IMR-90 (cell line): ENCODE results near the gene BTBD1. TPM values are rescaled to one million over a fixed set of nuclear protein-coding genes. Genes with fewer than 3 reads are reported as not detected.

Experiments
- ATAC-seq: fragments of 200-7000 bp; cut with Tn5 transposase; 2 replicates; pipeline ENCODE4 v1.9.1; 2020; ENCODE audit warnings: low read depth, mild to moderate bottlenecking, moderate library complexity
- BruUV-seq: library from RNA; stranded (reverse); fragments of 400-500 nt; replicated peaks from 2 replicates; lab custom pipeline; 2021; lab: Mats Ljungman, UMichigan
- CTCF ChIA-PET: fragments of 300-600 bp; formaldehyde crosslinking; extraction: SDS; loops from one replicate; lab custom pipeline; 2021; ENCODE audit warnings: antibody characterized with exemption; lab: Yijun Ruan, JAX
- POLR2A ChIA-PET: fragments of 300-600 bp; sonication (Branson Sonifier 250); formaldehyde crosslinking; loops from one replicate; lab custom pipeline; 2022; ENCODE audit warnings: antibody characterized with exemption; ENCODE audit not compliant: unreplicated experiment; lab: Charles Lee
- DNase-seq: peaks from one replicate; pipeline ENCODE4 v3.0.0; 2013
- H2AFZ ChIP-seq: replicated peaks from 2 replicates; pipeline ENCODE3; 2013; ENCODE audit warnings: low read length, mild to moderate bottlenecking; ENCODE audit not compliant: poor library complexity
- H2AK5ac ChIP-seq: 2 replicates; pipeline ENCODE4 v1.6.1; 2013; ENCODE audit warnings: low read depth, low read length, inconsistent platforms
- H2AK9ac ChIP-seq: replicated peaks from 2 replicates; pipeline ENCODE3; 2013; ENCODE audit warnings: mild to moderate bottlenecking, low read depth, low read length, moderate library complexity; ENCODE audit not compliant: poor library complexity
- H2BK120ac ChIP-seq: 2 replicates; pipeline ENCODE4 v1.6.1; 2013; ENCODE audit warnings: low read depth, low read length, inconsistent platforms
- H2BK15ac ChIP-seq: 3 replicates; pipeline ENCODE4 v1.6.1; 2013; ENCODE audit warnings: low read depth, low read length, inconsistent platforms
- H2BK20ac ChIP-seq: 2 replicates; pipeline ENCODE4 v1.6.1; 2013; ENCODE audit warnings: low read depth, mild to moderate bottlenecking, inconsistent platforms, low read length, moderate library complexity
- H2BK5ac ChIP-seq: 2 replicates; pipeline ENCODE4 v1.6.1; 2013; ENCODE audit warnings: mild to moderate bottlenecking, low read depth, low read length, inconsistent platforms; ENCODE audit not compliant: poor library complexity, severe bottlenecking
- H3K14ac ChIP-seq: replicated peaks from 2 replicates; pipeline ENCODE4 v1.6.1; 2013; ENCODE audit warnings: low read depth, low read length, inconsistent platforms
- H3K18ac ChIP-seq: 2 replicates; pipeline ENCODE4 v1.6.1; 2013; ENCODE audit warnings: low read depth, low read length, control low read depth
- H3K23ac ChIP-seq: 2 replicates; pipeline ENCODE4 v1.6.1; 2013; ENCODE audit warnings: low read depth, low read length, inconsistent platforms
- H3K27ac ChIP-seq: 2 replicates; pipeline ENCODE4 v1.5.1; 2013; ENCODE audit warnings: mild to moderate bottlenecking, control low read depth, low read length; ENCODE audit not compliant: insufficient read depth
- H3K27me3 ChIP-seq: 2 replicates; pipeline ENCODE4 v1.6.1; 2013; ENCODE audit warnings: low read length; ENCODE audit not compliant: control insufficient read depth, insufficient read depth
- H3K36me3 ChIP-seq: 2 replicates; pipeline ENCODE4 v1.6.1; 2013; ENCODE audit warnings: low read length, mixed read lengths; ENCODE audit not compliant: control insufficient read depth, insufficient read depth
- H3K4ac ChIP-seq: 2 replicates; pipeline ENCODE4 v1.6.1; 2013; ENCODE audit warnings: low read depth, low read length, inconsistent platforms
- H3K4me1 ChIP-seq: 2 replicates; pipeline ENCODE4 v1.6.1; 2013; ENCODE audit warnings: low read length, mixed read lengths; ENCODE audit not compliant: control insufficient read depth, insufficient read depth
- H3K4me2 ChIP-seq: 2 replicates; pipeline ENCODE4 v1.6.1; 2013; ENCODE audit warnings: low read depth, mild to moderate bottlenecking, control low read depth, low read length, moderate library complexity
- H3K4me3 ChIP-seq: 2 replicates; pipeline ENCODE4 v1.5.1; 2013; ENCODE audit warnings: low read depth, mild to moderate bottlenecking, control low read depth, low read length, moderate library complexity; ENCODE audit not compliant: insufficient read depth
- H3K56ac ChIP-seq: 2 replicates; pipeline ENCODE4 v1.6.1; 2013; ENCODE audit warnings: low read length, inconsistent platforms; ENCODE audit not compliant: insufficient read depth; ENCODE audit errors: extremely low read depth
- H3K79me1 ChIP-seq, 2 experiments: 2 replicates each; pipeline ENCODE4 v1.6.1; 2013; ENCODE audit warnings: low read length in 2 of 2, inconsistent platforms in 1 of 2, low read depth in 1 of 2
- H3K9ac ChIP-seq: 2 replicates; pipeline ENCODE4 v1.6.1; 2013; ENCODE audit warnings: low read depth, low read length, control low read depth
- H3K9me1 ChIP-seq: 2 replicates; pipeline ENCODE4 v1.6.1; 2013; ENCODE audit warnings: low read length, inconsistent platforms; ENCODE audit not compliant: insufficient read depth
- H3K9me3 ChIP-seq: 2 replicates; pipeline ENCODE4 v1.6.1; 2013; ENCODE audit warnings: low read length; ENCODE audit not compliant: control insufficient read depth, insufficient read depth
- H4K20me1 ChIP-seq: 2 replicates; pipeline ENCODE4 v1.6.1; 2013; ENCODE audit warnings: low read length, inconsistent platforms; ENCODE audit not compliant: insufficient read depth
- H4K5ac ChIP-seq: 2 replicates; pipeline ENCODE4 v1.6.1; 2013; ENCODE audit warnings: mild to moderate bottlenecking, low read depth, low read length, control low read depth
- H4K8ac ChIP-seq, 2 experiments: 2 replicates each; pipeline ENCODE4 v1.6.1; 2013; ENCODE audit warnings: low read depth in 2 of 2, low read length in 2 of 2, control low read depth in 1 of 2, inconsistent platforms in 1 of 2
- H4K91ac ChIP-seq: 2 replicates; pipeline ENCODE4 v1.6.1; 2013; ENCODE audit warnings: low read depth, low read length, inconsistent platforms; ENCODE audit not compliant: insufficient read depth
- BHLHE40 ChIP-seq: fragments of 150-350 bp; IDR thresholded peaks from 2 replicates; pipeline ENCODE4 v1.6.1; 2016; ENCODE audit warnings: mild to moderate bottlenecking, low read depth, low read length
- CEBPB ChIP-seq: IDR thresholded peaks from 2 replicates; pipeline ENCODE4 v1.6.1; 2012; ENCODE audit warnings: low read depth, low read length, improper control_type of control experiment
- CHD1 ChIP-seq: IDR thresholded peaks from 2 replicates; pipeline ENCODE4 v1.6.1; 2012; ENCODE audit warnings: low read depth, low read length, improper control_type of control experiment
- FOS ChIP-seq: fragments of 150-350 bp; IDR thresholded peaks from 2 replicates; pipeline ENCODE4 v1.6.1; 2016; ENCODE audit warnings: low read depth, low read length
- MAFK ChIP-seq: IDR thresholded peaks from 2 replicates; pipeline ENCODE4 v1.6.1; 2012; ENCODE audit warnings: low read depth, low read length, improper control_type of control experiment
- MAZ ChIP-seq: IDR thresholded peaks from 2 replicates; pipeline ENCODE4 v1.6.1; 2012; ENCODE audit warnings: low read depth, mild to moderate bottlenecking, low read length, improper control_type of control experiment, moderate library complexity, borderline replicate concordance
- MXI1 ChIP-seq: IDR thresholded peaks from 2 replicates; pipeline ENCODE4 v1.6.1; 2012; ENCODE audit warnings: low read depth, mild to moderate bottlenecking, low read length, moderate library complexity, borderline replicate concordance
- NFE2L2 ChIP-seq: fragments of 150-350 bp; IDR thresholded peaks from 2 replicates; pipeline ENCODE4 v1.6.1; 2016; ENCODE audit warnings: low read depth, mild to moderate bottlenecking, low read length
- POLR2A ChIP-seq: IDR thresholded peaks from 2 replicates; pipeline ENCODE4 v1.6.1; 2012; ENCODE audit warnings: mild to moderate bottlenecking, low read depth, low read length
- RAD21 ChIP-seq: IDR thresholded peaks from 2 replicates; pipeline ENCODE4 v1.6.1; 2012; ENCODE audit warnings: low read length, improper control_type of control experiment
- RCOR1 ChIP-seq: IDR thresholded peaks from 2 replicates; pipeline ENCODE4 v1.6.1; 2012; ENCODE audit warnings: mild to moderate bottlenecking, low read length, improper control_type of control experiment; ENCODE audit not compliant: insufficient replicate concordance
- RFX5 ChIP-seq: IDR thresholded peaks from 2 replicates; pipeline ENCODE4 v1.8.0; 2012; ENCODE audit warnings: low read depth, mild to moderate bottlenecking, low read length, moderate library complexity
- SMC3 ChIP-seq: fragments of 150-350 bp; IDR thresholded peaks from 2 replicates; pipeline ENCODE4 v1.6.1; 2016; ENCODE audit warnings: low read depth, mild to moderate bottlenecking, antibody characterized with exemption, low read length, moderate library complexity
- WGBS, 2 experiments: methylation state at CpG; one replicate each; pipeline versions ENCODE4 v1.1.5 to v1.1.7; 2013; ENCODE audit warnings: missing lambda C conversion rate in 2 of 2; ENCODE audit not compliant: insufficient read length in 1 of 2; ENCODE audit errors: extremely low coverage in 2 of 2; 5-methylcytosine and 5-hydroxymethylcytosine counted together
- dilution Hi-C: fragments of 300-500 bp; cut with HindIII; formaldehyde crosslinking; loops from one replicate; pipeline ENCODE4 v1.14.3; 2018; ENCODE audit warnings: low sequenced_read_pairs; ENCODE audit not compliant: unreplicated experiment
- in situ Hi-C: fragments of 300-500 bp; cut with MboI; formaldehyde crosslinking; loops from 3 replicates; pipeline ENCODE4 v1.14.3; 2019; ENCODE audit warnings: low sequenced_read_pairs, inconsistent platforms, mixed read lengths
- intact Hi-C: fragments of 100-400 bp; cut with micrococcal nuclease; formaldehyde crosslinking; loops from 2 replicates; pipeline ENCODE4 v1.10.0; 2022
- polyA plus RNA-seq, 3 experiments: library from polyadenylated mRNA; depleted of rRNA; stranded (reverse); fragments of >200 nt; gene quantifications; 2 replicates each; pipeline ENCODE4 v1.2.3, GENCODE V29; 2012; ENCODE audit warnings: low replicate concordance in 1 of 3
- total RNA-seq: library from RNA; depleted of rRNA; stranded (reverse); fragments of >200 nt; gene quantifications from 2 replicates; pipeline ENCODE4 v1.2.3, GENCODE V29; 2012
- TF ChIP-seq, protein P1 (sequence below): fragments of 150-350 bp; IDR thresholded peaks from 2 replicates; pipeline ENCODE4 v1.6.1; 2017; ENCODE audit warnings: mild to moderate bottlenecking, antibody characterized with exemption, low read length, low read depth
- TF ChIP-seq, protein P2 (sequence below): fragments of 150-350 bp; IDR thresholded peaks from 2 replicates; pipeline ENCODE4 v1.6.1; 2016; ENCODE audit warnings: low read depth, mild to moderate bottlenecking, low read length, moderate library complexity, borderline replicate concordance
- TF ChIP-seq, protein P3 (sequence below): conservative IDR thresholded peaks from 2 replicates; pipeline ENCODE4 v1.5.1; 2012; ENCODE audit warnings: mild to moderate bottlenecking, low read depth, low read length, improper control_type of control experiment

BTBD1 gene
- total and polyA plus RNA-seq, 2 of the 4 experiments (the other 2 are of a cell fraction): 39.3 to 78.7 TPM

DNA sequence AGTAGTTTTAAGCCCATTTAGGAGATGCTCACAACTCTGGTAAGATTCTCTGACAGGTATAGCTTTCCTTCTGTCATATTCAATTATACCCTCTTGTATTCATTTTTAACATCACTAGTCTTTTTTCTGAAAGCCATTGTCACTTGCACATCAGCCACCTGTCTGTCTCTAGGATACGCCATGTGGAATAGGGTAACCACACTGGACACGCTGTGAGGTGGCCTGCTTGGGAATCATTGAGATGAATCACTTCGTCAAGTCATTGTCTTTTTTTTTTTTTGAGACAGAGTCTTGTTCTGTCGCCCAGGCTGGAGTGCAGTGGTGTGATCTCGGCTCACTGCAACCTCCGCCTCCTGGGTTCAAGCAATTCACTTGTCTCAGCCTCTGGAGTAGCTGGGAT, 47.8 kb upstream of the BTBD1 start:
- no TSS peak for BruUV-seq
- ATAC-seq: no peak
- no peak overlapping the region for H3K18ac ChIP-seq
- peaks cover 28% of the 10 kb centered on the region for H3K9me1 ChIP-seq
- TF ChIP-seq, protein P1, sequence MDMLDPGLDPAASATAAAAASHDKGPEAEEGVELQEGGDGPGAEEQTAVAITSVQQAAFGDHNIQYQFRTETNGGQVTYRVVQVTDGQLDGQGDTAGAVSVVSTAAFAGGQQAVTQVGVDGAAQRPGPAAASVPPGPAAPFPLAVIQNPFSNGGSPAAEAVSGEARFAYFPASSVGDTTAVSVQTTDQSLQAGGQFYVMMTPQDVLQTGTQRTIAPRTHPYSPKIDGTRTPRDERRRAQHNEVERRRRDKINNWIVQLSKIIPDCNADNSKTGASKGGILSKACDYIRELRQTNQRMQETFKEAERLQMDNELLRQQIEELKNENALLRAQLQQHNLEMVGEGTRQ: no peak
- no peak for TF ChIP-seq CHD1
- TF ChIP-seq, protein P2, sequence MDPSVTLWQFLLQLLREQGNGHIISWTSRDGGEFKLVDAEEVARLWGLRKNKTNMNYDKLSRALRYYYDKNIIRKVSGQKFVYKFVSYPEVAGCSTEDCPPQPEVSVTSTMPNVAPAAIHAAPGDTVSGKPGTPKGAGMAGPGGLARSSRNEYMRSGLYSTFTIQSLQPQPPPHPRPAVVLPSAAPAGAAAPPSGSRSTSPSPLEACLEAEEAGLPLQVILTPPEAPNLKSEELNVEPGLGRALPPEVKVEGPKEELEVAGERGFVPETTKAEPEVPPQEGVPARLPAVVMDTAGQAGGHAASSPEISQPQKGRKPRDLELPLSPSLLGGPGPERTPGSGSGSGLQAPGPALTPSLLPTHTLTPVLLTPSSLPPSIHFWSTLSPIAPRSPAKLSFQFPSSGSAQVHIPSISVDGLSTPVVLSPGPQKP: no peak
- TF ChIP-seq CEBPB: no peak
- no peak for TF ChIP-seq MAZ
- TF ChIP-seq FOS: no peak
- no peak for TF ChIP-seq POLR2A
- no peak for TF ChIP-seq RFX5
- TF ChIP-seq BHLHE40: no peak
- TF ChIP-seq RAD21: no peak
- TF ChIP-seq RCOR1: no peak
- no peak for TF ChIP-seq MAFK
- no peak for TF ChIP-seq SMC3
- no peak for TF ChIP-seq NFE2L2
- no peak for TF ChIP-seq MXI1
- TF ChIP-seq, protein P3, sequence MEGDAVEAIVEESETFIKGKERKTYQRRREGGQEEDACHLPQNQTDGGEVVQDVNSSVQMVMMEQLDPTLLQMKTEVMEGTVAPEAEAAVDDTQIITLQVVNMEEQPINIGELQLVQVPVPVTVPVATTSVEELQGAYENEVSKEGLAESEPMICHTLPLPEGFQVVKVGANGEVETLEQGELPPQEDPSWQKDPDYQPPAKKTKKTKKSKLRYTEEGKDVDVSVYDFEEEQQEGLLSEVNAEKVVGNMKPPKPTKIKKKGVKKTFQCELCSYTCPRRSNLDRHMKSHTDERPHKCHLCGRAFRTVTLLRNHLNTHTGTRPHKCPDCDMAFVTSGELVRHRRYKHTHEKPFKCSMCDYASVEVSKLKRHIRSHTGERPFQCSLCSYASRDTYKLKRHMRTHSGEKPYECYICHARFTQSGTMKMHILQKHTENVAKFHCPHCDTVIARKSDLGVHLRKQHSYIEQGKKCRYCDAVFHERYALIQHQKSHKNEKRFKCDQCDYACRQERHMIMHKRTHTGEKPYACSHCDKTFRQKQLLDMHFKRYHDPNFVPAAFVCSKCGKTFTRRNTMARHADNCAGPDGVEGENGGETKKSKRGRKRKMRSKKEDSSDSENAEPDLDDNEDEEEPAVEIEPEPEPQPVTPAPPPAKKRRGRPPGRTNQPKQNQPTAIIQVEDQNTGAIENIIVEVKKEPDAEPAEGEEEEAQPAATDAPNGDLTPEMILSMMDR: no peak
- dilution Hi-C loops: no loop called here
- H2AFZ ChIP-seq: no peak overlapping the region
- H3K4me3 ChIP-seq: no peak overlapping the region
- POLR2A ChIA-PET: no interaction called here
- 80% methylated on average over 2 of the region's 6 CpGs; no CpG with 5 or more reads in 1 of the 2 experiments for WGBS, 2 experiments
- no peaks in the 10 kb centered on the region for H3K9me3 ChIP-seq
- no peak overlapping the region for H2AK5ac ChIP-seq
- no peaks in the 10 kb centered on the region for H3K27me3 ChIP-seq
- H2BK120ac ChIP-seq: no peak overlapping the region
- no peak overlapping the region for H2BK15ac ChIP-seq
- CTCF ChIA-PET: no interaction called here
- H4K20me1 ChIP-seq: peaks cover 3% of the 10 kb centered on the region; the same call in 1 of the 2 replicates
- H3K4ac ChIP-seq: no peak overlapping the region
- no peak overlapping the region for H3K56ac ChIP-seq
- in situ Hi-C loops: no loop called here
- H2BK20ac ChIP-seq: no peak overlapping the region
- no peak overlapping the region for H4K91ac ChIP-seq
- no peak overlapping the region for H4K8ac ChIP-seq
- no peak overlapping the region for H3K9ac ChIP-seq
- H3K79me1 ChIP-seq: peaks cover 0 to 26% of the 10 kb centered on the region in 2 experiments; a peak in 2 of 4 replicates
- intact Hi-C loops: no loop called here
- no peak overlapping the region for H3K4me2 ChIP-seq
- H3K36me3 ChIP-seq: no peaks in the 10 kb centered on the region; the same call in none of the 2 replicates
- H3K27ac ChIP-seq: no peak overlapping the region
- H2BK5ac ChIP-seq: no peak overlapping the region
- H3K23ac ChIP-seq: no peak overlapping the region
- DNase-seq: no peak
- H2AK9ac ChIP-seq: no peak overlapping the region
- no peak overlapping the region for H4K5ac ChIP-seq
- H3K14ac ChIP-seq: no peak overlapping the region
- peaks cover 12% of the 10 kb centered on the region for H3K4me1 ChIP-seq
